Panc1 (cell line): ENCODE data around the gene ZDHHC14. TPM values are rescaled to one million over a fixed set of nuclear protein-coding genes. Genes with fewer than 3 reads are reported as not detected.

ENCODE experiments used
- ATAC-seq: fragments of 200-7000 bp; cut with Tn5 transposase; 2 replicates; pipeline ENCODE4 v1.9.1; 2020; ENCODE audit warnings: mild to moderate bottlenecking, moderate library complexity
- BruUV-seq: library from RNA; stranded (reverse); fragments of 400-500 nt; replicated peaks from 2 replicates; lab custom pipeline; 2021; lab: Mats Ljungman, UMichigan
- CTCF ChIA-PET: fragments of 300-600 bp; sonication (Branson Sonifier 250); formaldehyde crosslinking; loops from one replicate; lab custom pipeline; 2022; ENCODE audit warnings: antibody characterized with exemption; lab: Charles Lee
- POLR2A ChIA-PET: fragments of 300-600 bp; sonication (Branson Sonifier 250); formaldehyde crosslinking; loops from one replicate; lab custom pipeline; 2022; ENCODE audit warnings: antibody characterized with exemption; lab: Charles Lee
- DNase-seq: peaks from one replicate; pipeline ENCODE4 v3.0.0-alpha.2; 2010; ENCODE audit warnings: low read depth, low spot score
- H3K27ac ChIP-seq: 2 replicates; pipeline ENCODE4 v1.5.1; 2011; ENCODE audit warnings: mild to moderate bottlenecking, low read length, inconsistent platforms
- H3K27me3 ChIP-seq: fragments of 200-500 bp; sonication (Bioruptor generic); 2 replicates; pipeline ENCODE4 v1.6.0; 2014; ENCODE audit warnings: low read length, inconsistent platforms; ENCODE audit not compliant: control insufficient read depth, insufficient read depth
- H3K36me3 ChIP-seq: fragments of 200-500 bp; sonication (Bioruptor generic); 2 replicates; pipeline ENCODE4 v1.5.1; 2014; ENCODE audit warnings: inconsistent platforms, mild to moderate bottlenecking, low read length, moderate library complexity; ENCODE audit not compliant: control insufficient read depth, insufficient read depth
- H3K4me1 ChIP-seq: 2 replicates; pipeline ENCODE4 v1.5.1; 2011; ENCODE audit warnings: inconsistent platforms, mild to moderate bottlenecking, low read length, moderate library complexity; ENCODE audit not compliant: control insufficient read depth, insufficient read depth
- H3K4me3 ChIP-seq, 2 experiments: 2 replicates each; pipeline ENCODE4 v1.5.1; 2011 to 2012; ENCODE audit warnings: low read depth in 2 of 2, low read length in 2 of 2, mild to moderate bottlenecking in 2 of 2, inconsistent platforms in 1 of 2, moderate library complexity in 1 of 2
- H3K9me3 ChIP-seq: fragments of 200-500 bp; sonication (Bioruptor generic); 2 replicates; pipeline ENCODE4 v1.5.1; 2014; ENCODE audit warnings: low read depth, mild to moderate bottlenecking, inconsistent platforms, low read length, moderate library complexity; ENCODE audit not compliant: control insufficient read depth, insufficient read depth
- POLR2AphosphoS5 ChIP-seq: IDR thresholded peaks from 2 replicates; pipeline ENCODE4 v1.6.1; 2012; ENCODE audit warnings: mild to moderate bottlenecking, low read depth, low read length, moderate library complexity
- SIN3A ChIP-seq: IDR thresholded peaks from 2 replicates; pipeline ENCODE4 v1.6.1; 2012; ENCODE audit warnings: low read depth, mild to moderate bottlenecking, low read length, moderate library complexity, borderline replicate concordance; ENCODE audit not compliant: insufficient read depth
- TCF7L2 ChIP-seq: IDR thresholded peaks from 2 replicates; pipeline ENCODE4 v1.6.1; 2011; ENCODE audit warnings: mild to moderate bottlenecking, low read depth, low read length, inconsistent platforms
- in situ Hi-C: cut with HindIII; loops from 2 replicates; pipeline ENCODE4 v1.10.0; 2016; ENCODE audit warnings: low sequenced_read_pairs, low pct_unique_long_range_greater_than_20kb
- intact Hi-C: fragments of 100-400 bp; cut with micrococcal nuclease; formaldehyde crosslinking; loops from one replicate; pipeline ENCODE4 v1.10.0; 2022; ENCODE audit not compliant: unreplicated experiment
- total RNA-seq: library from RNA; stranded (reverse); gene quantifications from one replicate; pipeline ENCODE4 v1.2.1, GENCODE V29; 2021; ENCODE audit not compliant: unreplicated experiment
- TF ChIP-seq, protein P1 (sequence below), 2 experiments: IDR thresholded peaks; 2 replicates each; pipeline ENCODE4 v1.6.1; 2011 to 2012; ENCODE audit warnings: low read depth in 2 of 2, control low read depth in 1 of 2, low read length in 1 of 2, mild to moderate bottlenecking in 1 of 2, moderate library complexity in 1 of 2; ENCODE audit not compliant: insufficient read depth in 1 of 2
- TF ChIP-seq, protein P2 (sequence below): fragments of 450-650 bp; IDR thresholded peaks from 2 replicates; pipeline ENCODE4 v1.5.1; 2017; ENCODE audit warnings: mild to moderate bottlenecking

ZDHHC14 gene
- total RNA-seq, 1 experiment from 2014 or later, result 19.9 TPM

DNA sequence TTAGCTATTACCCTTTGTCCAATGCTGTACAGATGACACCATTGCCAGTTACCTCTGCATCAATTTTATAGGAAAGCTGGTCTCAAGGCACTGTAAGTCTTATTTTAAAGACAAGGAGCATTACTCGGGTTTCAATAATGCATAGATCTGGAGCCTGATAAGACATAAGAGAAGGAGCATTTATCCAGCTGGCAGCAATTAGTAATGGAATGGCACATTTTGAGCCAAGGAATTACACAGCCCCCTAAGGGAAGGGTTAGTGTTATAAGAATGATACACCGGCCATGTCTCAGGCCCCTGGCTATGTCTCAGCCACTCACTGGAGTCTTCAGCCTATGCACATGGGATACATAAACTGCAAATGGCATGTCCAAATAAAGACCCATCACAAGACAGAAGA, 34.6 kb upstream of the ZDHHC14 start:
- Histone ChIP-seq H3K4me1 (no peaks in the 10 kb centered on the region), H3K36me3 (no peaks in the 10 kb centered on the region), H3K9me3 (no peaks in the 10 kb centered on the region), H3K27ac (no peak overlapping the region), H3K4me3 (no peak overlapping the region), H3K27me3 (peaks cover 14% of the 10 kb centered on the region; the same call in 1 of the 2 replicates)
- BruUV-seq, result no TSS peak
- DNase-seq (no peak), ATAC-seq (no peak)
- TF ChIP-seq, protein P1, sequence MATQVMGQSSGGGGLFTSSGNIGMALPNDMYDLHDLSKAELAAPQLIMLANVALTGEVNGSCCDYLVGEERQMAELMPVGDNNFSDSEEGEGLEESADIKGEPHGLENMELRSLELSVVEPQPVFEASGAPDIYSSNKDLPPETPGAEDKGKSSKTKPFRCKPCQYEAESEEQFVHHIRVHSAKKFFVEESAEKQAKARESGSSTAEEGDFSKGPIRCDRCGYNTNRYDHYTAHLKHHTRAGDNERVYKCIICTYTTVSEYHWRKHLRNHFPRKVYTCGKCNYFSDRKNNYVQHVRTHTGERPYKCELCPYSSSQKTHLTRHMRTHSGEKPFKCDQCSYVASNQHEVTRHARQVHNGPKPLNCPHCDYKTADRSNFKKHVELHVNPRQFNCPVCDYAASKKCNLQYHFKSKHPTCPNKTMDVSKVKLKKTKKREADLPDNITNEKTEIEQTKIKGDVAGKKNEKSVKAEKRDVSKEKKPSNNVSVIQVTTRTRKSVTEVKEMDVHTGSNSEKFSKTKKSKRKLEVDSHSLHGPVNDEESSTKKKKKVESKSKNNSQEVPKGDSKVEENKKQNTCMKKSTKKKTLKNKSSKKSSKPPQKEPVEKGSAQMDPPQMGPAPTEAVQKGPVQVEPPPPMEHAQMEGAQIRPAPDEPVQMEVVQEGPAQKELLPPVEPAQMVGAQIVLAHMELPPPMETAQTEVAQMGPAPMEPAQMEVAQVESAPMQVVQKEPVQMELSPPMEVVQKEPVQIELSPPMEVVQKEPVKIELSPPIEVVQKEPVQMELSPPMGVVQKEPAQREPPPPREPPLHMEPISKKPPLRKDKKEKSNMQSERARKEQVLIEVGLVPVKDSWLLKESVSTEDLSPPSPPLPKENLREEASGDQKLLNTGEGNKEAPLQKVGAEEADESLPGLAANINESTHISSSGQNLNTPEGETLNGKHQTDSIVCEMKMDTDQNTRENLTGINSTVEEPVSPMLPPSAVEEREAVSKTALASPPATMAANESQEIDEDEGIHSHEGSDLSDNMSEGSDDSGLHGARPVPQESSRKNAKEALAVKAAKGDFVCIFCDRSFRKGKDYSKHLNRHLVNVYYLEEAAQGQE (IDR thresholded peaks at IDR 0.05; ENCODE audit: insufficient read depth in 1 of 2, low read depth in 2 of 2, low read length in 1 of 2), result no peak
- no peak for TF ChIP-seq SIN3A
- TF ChIP-seq POLR2AphosphoS5, result no peak
- TF ChIP-seq, protein P2, sequence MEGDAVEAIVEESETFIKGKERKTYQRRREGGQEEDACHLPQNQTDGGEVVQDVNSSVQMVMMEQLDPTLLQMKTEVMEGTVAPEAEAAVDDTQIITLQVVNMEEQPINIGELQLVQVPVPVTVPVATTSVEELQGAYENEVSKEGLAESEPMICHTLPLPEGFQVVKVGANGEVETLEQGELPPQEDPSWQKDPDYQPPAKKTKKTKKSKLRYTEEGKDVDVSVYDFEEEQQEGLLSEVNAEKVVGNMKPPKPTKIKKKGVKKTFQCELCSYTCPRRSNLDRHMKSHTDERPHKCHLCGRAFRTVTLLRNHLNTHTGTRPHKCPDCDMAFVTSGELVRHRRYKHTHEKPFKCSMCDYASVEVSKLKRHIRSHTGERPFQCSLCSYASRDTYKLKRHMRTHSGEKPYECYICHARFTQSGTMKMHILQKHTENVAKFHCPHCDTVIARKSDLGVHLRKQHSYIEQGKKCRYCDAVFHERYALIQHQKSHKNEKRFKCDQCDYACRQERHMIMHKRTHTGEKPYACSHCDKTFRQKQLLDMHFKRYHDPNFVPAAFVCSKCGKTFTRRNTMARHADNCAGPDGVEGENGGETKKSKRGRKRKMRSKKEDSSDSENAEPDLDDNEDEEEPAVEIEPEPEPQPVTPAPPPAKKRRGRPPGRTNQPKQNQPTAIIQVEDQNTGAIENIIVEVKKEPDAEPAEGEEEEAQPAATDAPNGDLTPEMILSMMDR, result no peak
- TF ChIP-seq TCF7L2, result no peak
- intact Hi-C loops, result no loop called here
- ChIA-PET CTCF (no interaction called here), POLR2A (no interaction called here)
- in situ Hi-C loops, result no loop called here

DNA sequence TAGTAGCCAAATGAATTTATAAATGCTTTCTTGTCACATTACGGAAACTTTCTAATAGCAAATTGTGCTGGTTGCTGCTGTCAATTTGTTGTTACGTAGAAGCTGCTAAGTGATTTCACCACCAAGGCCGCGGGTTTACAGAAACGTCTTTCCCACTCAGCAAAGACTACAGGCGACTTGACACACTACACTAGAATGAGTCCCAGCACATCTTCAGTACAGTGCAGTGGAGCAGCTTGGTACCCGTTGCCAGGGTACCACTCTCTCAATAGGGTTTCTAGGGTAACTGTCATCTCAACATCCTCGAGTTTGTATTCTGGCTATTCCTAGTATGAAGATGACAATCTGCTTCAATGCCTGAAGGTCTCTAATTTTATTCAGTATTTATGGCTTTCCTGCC, 22.7 kb upstream of the ZDHHC14 start:
- Histone ChIP-seq H3K27me3 (peaks cover 5% of the 10 kb centered on the region; the same call in 1 of the 2 replicates), H3K4me3 (no peak overlapping the region), H3K36me3 (no peaks in the 10 kb centered on the region), H3K9me3 (no peaks in the 10 kb centered on the region), H3K4me1 (no peaks in the 10 kb centered on the region), H3K27ac (no peak overlapping the region)
- TF ChIP-seq SIN3A, result no peak
- TF ChIP-seq POLR2AphosphoS5, result no peak
- TF ChIP-seq TCF7L2, result no peak
- TF ChIP-seq, protein P2, result no peak
- TF ChIP-seq, protein P1 (IDR thresholded peaks at IDR 0.05; ENCODE audit: insufficient read depth in 1 of 2, low read depth in 2 of 2, low read length in 1 of 2), result no peak
- BruUV-seq, result no TSS peak
- DNase-seq (no peak), ATAC-seq (no peak)
- POLR2A ChIA-PET, result no interaction called here
- intact Hi-C loops, result no loop called here
- CTCF ChIA-PET, result no interaction called here
- in situ Hi-C loops, result no loop called here
